Measurements from ENCODE around the gene CPE.

DNA sequence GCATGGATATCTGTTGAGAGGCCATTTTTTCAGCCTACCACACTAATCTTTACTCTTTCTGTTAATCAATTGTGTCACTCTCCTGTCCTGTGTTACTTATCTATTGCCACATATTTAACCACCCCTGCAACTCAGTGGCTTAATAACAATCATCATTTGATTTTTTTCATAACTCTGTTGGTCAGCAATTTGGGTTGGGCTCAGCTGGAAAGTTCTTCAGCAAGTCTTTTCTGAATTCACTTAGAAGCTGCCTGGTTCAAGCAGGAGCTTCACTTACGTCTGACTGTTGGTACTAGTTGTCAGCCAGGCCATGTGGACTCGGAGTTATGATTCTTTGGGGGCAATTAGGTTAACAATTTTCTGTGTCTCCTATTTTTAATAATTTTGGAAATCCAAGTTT is 50.1 kb downstream of the CPE start:
- TF ChIP-seq POLR2A (IDR thresholded peaks at IDR 0.05; ENCODE audit: borderline replicate concordance, extremely low read depth, insufficient read depth, insufficient read length) (no peak), REST (IDR thresholded peaks at IDR 0.05; ENCODE audit: low read depth) (no peak), EZH2 (IDR thresholded peaks at IDR 0.05) (no peak), RAD21 (IDR thresholded peaks at IDR 0.05; ENCODE audit: low read depth) (no peak), EGR1 (IDR thresholded peaks at IDR 0.05; ENCODE audit: low read depth) (no peak), SP1 (IDR thresholded peaks at IDR 0.05; ENCODE audit: low read depth) (no peak), YY1 (IDR thresholded peaks at IDR 0.05; ENCODE audit: extremely low read depth, insufficient replicate concordance, low read depth, low read length) (no peak)
- TF ChIP-seq, protein P1, sequence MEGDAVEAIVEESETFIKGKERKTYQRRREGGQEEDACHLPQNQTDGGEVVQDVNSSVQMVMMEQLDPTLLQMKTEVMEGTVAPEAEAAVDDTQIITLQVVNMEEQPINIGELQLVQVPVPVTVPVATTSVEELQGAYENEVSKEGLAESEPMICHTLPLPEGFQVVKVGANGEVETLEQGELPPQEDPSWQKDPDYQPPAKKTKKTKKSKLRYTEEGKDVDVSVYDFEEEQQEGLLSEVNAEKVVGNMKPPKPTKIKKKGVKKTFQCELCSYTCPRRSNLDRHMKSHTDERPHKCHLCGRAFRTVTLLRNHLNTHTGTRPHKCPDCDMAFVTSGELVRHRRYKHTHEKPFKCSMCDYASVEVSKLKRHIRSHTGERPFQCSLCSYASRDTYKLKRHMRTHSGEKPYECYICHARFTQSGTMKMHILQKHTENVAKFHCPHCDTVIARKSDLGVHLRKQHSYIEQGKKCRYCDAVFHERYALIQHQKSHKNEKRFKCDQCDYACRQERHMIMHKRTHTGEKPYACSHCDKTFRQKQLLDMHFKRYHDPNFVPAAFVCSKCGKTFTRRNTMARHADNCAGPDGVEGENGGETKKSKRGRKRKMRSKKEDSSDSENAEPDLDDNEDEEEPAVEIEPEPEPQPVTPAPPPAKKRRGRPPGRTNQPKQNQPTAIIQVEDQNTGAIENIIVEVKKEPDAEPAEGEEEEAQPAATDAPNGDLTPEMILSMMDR (IDR thresholded peaks at IDR 0.05 in 2 of 3, conservative IDR thresholded peaks at IDR 0.05 in 1 of 3; ENCODE audit: borderline replicate concordance in 1 of 3, insufficient read depth in 1 of 3, low read depth in 2 of 3, low read length in 2 of 3) = no peak

Data from HCT116 (cell line).